ENCODE data around the gene SLC24A4. TPM values are rescaled to one million over a fixed set of nuclear protein-coding genes. Genes with fewer than 3 reads are reported as not detected.

The SLC24A4 gene
- total and polyA plus RNA-seq, 2 donors (not counting 3 experiments of a cell fraction or from before 2014, with no cell fraction given), result 0.07 to 0.08 TPM

DNA sequence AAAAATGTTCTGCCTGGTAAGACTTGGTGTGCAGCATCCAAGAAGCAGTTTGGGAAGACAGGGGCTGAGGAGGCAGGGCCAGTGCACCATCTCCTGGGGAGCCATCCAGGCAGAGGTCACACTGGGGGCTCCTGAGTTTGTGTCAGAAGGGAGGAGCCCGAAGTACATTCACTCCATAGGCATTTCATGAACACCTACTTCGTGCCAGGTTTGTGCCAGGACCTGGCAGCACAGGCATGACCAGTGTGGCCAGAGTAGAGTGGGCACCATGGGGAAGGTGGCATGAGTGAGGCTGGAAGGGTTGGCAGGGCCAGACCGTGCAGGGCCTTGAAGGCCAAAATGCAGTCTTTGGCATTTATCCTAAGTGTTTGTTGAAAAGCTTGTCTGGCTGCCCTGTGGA, 104.1 kb downstream of the SLC24A4 start:
- no TSS peak for BruUV-seq (replicated peaks)
- intact Hi-C loops (cut with micrococcal nuclease), result no loop called here
- Histone ChIP-seq H3K9me1 (replicated peaks; ENCODE audit: control insufficient read depth, extremely low read depth, insufficient read depth, low read length) (no peaks in the 10 kb centered on the region), H3K79me2 (ENCODE audit: control insufficient read depth, insufficient read depth, low read length) (no peaks in the 10 kb centered on the region), H4K20me1 (replicated peaks; ENCODE audit: control insufficient read depth, extremely low read depth, insufficient read depth, low read length) (no peaks in the 10 kb centered on the region), H3K4me1 (ENCODE audit: control insufficient read depth, extremely low read depth, insufficient read depth, low read length) (no peaks in the 10 kb centered on the region), H3K9ac (replicated peaks; ENCODE audit: extremely low read depth, insufficient read depth, low read length) (no peak overlapping the region), H3K36me3 (ENCODE audit: control insufficient read depth in 2 of 2, extremely low read depth in 1 of 2, insufficient read depth in 2 of 2, low read length in 2 of 2) (no peaks in the 10 kb centered on the region), H3K27ac (ENCODE audit: insufficient read depth, low read depth, low read length) (no peak overlapping the region), H3K27me3 (ENCODE audit: control insufficient read depth in 2 of 2, insufficient read depth in 2 of 2, low read length in 2 of 2) (no peaks in the 10 kb centered on the region), H3K4me3 (replicated peaks in 1 of 3; ENCODE audit: insufficient read depth in 1 of 3, low read depth in 1 of 3, low read length in 3 of 3) (no peak overlapping the region), H3K9me3 (replicated peaks; ENCODE audit: control insufficient read depth, insufficient read depth, low read length) (no peaks in the 10 kb centered on the region), H3K4me2 (ENCODE audit: insufficient read depth, low read length) (no peak overlapping the region), H2AFZ (ENCODE audit: low read depth, low read length) (no peak overlapping the region)
- TF ChIP-seq POLR2AphosphoS5 (IDR thresholded peaks at IDR 0.05; ENCODE audit: insufficient read depth, low read depth, low read length), result no peak
- TF ChIP-seq, protein P1, sequence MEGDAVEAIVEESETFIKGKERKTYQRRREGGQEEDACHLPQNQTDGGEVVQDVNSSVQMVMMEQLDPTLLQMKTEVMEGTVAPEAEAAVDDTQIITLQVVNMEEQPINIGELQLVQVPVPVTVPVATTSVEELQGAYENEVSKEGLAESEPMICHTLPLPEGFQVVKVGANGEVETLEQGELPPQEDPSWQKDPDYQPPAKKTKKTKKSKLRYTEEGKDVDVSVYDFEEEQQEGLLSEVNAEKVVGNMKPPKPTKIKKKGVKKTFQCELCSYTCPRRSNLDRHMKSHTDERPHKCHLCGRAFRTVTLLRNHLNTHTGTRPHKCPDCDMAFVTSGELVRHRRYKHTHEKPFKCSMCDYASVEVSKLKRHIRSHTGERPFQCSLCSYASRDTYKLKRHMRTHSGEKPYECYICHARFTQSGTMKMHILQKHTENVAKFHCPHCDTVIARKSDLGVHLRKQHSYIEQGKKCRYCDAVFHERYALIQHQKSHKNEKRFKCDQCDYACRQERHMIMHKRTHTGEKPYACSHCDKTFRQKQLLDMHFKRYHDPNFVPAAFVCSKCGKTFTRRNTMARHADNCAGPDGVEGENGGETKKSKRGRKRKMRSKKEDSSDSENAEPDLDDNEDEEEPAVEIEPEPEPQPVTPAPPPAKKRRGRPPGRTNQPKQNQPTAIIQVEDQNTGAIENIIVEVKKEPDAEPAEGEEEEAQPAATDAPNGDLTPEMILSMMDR (IDR thresholded peaks at IDR 0.05; ENCODE audit: extremely low read depth in 1 of 2, insufficient read depth in 1 of 2, low read depth in 1 of 2, low read length in 2 of 2), result no peak
- no peak for TF ChIP-seq EZH2 (IDR thresholded peaks at IDR 0.05; ENCODE audit: borderline replicate concordance, low read depth, low read length, severe bottlenecking)
- TF ChIP-seq POLR2A (IDR thresholded peaks at IDR 0.05; ENCODE audit: low read depth, low read length), result no peak
- no peak for TF ChIP-seq MYC (IDR thresholded peaks at IDR 0.05; ENCODE audit: low read depth, low read length)
- TF ChIP-seq GATA2 (IDR thresholded peaks at IDR 0.05; ENCODE audit: insufficient read depth, insufficient read length, low read depth, low read length), result no peak
- no peak for TF ChIP-seq JUN (IDR thresholded peaks at IDR 0.05; ENCODE audit: borderline replicate concordance, insufficient read depth, insufficient read length, low read depth)
- TF ChIP-seq, protein P2, sequence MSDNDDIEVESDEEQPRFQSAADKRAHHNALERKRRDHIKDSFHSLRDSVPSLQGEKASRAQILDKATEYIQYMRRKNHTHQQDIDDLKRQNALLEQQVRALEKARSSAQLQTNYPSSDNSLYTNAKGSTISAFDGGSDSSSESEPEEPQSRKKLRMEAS (IDR thresholded peaks at IDR 0.05; ENCODE audit: insufficient read depth, insufficient read length), result no peak
- no peak for TF ChIP-seq FOS (IDR thresholded peaks at IDR 0.05; ENCODE audit: borderline replicate concordance, insufficient read depth, low read length)
- FAIRE-seq, result no peak
- ChIA-PET CTCF (no interaction called here), POLR2A (no interaction called here)
- DNase-seq (ENCODE audit: low read depth, low spot score), result no peak
- dilution Hi-C loops (cut with MboI; ENCODE audit: extremely low pct_ligation_motif_present, low sequenced_read_pairs), result no loop called here

Data from endothelial cell of umbilical vein (primary cell).